NT2/D1 (cell line): ENCODE measurements around the gene CDK5R1.

Experiments used
- YY1 ChIP-seq: IDR thresholded peaks from 2 replicates; pipeline ENCODE4 v1.6.1; 2011; ENCODE audit not compliant: insufficient read length, insufficient read depth
- ZNF274 ChIP-seq: IDR thresholded peaks from 2 replicates; pipeline ENCODE4 v1.6.1; 2011; ENCODE audit warnings: mild to moderate bottlenecking, low read depth, low read length

- TF ChIP-seq ZNF274 (no peak), YY1 (no peak)
Observed at GRCh38 chr17:32445497-32445896, 41.3 kb upstream of the CDK5R1 start.
